ENCODE data around the gene PRELID2. TPM values are rescaled to one million over a fixed set of nuclear protein-coding genes. Genes with fewer than 3 reads are reported as not detected.

The PRELID2 gene
- total and polyA plus RNA-seq, 2 donors (not counting 3 experiments of a cell fraction or from before 2014, with no cell fraction given), result 3.2 to 16.4 TPM

DNA sequence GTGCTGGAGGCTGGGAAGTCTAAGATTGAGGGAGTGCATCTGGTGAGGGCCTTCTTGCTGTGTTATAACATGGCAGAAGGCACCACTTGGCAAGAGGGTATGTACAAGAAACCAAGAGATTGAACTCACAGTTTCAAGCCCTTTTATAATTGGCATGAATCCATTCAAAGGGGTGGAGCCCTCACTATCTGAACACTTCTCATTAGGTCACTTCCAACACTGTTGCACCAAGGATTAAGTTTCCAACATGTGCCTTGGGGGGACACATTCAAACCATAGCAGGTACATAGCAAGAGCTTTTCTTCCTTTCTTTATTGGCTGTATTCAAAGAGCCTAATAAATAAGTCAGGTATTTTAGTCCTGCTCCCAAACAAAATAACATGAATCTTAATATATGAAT lies 62.7 kb downstream of the PRELID2 start:
- no peak overlapping the region for H3K9ac ChIP-seq (replicated peaks; ENCODE audit: extremely low read depth, insufficient read depth, low read length)
- no peaks in the 10 kb centered on the region for H3K9me3 ChIP-seq (replicated peaks; ENCODE audit: control insufficient read depth, insufficient read depth, low read length)
- no peaks in the 10 kb centered on the region for H3K27me3 ChIP-seq (ENCODE audit: control insufficient read depth in 2 of 2, insufficient read depth in 2 of 2, low read length in 2 of 2)
- ChIA-PET CTCF (no interaction called here), POLR2A (no interaction called here)
- H3K9me1 ChIP-seq (replicated peaks; ENCODE audit: control insufficient read depth, extremely low read depth, insufficient read depth, low read length), result no peaks in the 10 kb centered on the region
- H4K20me1 ChIP-seq (replicated peaks; ENCODE audit: control insufficient read depth, extremely low read depth, insufficient read depth, low read length), result no peaks in the 10 kb centered on the region
- FAIRE-seq (no peak), DNase-seq (ENCODE audit: low read depth, low spot score) (no peak)
- TF ChIP-seq, protein P1, sequence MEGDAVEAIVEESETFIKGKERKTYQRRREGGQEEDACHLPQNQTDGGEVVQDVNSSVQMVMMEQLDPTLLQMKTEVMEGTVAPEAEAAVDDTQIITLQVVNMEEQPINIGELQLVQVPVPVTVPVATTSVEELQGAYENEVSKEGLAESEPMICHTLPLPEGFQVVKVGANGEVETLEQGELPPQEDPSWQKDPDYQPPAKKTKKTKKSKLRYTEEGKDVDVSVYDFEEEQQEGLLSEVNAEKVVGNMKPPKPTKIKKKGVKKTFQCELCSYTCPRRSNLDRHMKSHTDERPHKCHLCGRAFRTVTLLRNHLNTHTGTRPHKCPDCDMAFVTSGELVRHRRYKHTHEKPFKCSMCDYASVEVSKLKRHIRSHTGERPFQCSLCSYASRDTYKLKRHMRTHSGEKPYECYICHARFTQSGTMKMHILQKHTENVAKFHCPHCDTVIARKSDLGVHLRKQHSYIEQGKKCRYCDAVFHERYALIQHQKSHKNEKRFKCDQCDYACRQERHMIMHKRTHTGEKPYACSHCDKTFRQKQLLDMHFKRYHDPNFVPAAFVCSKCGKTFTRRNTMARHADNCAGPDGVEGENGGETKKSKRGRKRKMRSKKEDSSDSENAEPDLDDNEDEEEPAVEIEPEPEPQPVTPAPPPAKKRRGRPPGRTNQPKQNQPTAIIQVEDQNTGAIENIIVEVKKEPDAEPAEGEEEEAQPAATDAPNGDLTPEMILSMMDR (IDR thresholded peaks at IDR 0.05; ENCODE audit: extremely low read depth in 1 of 2, insufficient read depth in 1 of 2, low read depth in 1 of 2, low read length in 2 of 2), result no peak
- TF ChIP-seq FOS (IDR thresholded peaks at IDR 0.05; ENCODE audit: borderline replicate concordance, insufficient read depth, low read length), result no peak
- TF ChIP-seq POLR2A (IDR thresholded peaks at IDR 0.05; ENCODE audit: low read depth, low read length), result no peak
- no peak for TF ChIP-seq MYC (IDR thresholded peaks at IDR 0.05; ENCODE audit: low read depth, low read length)
- no peak for TF ChIP-seq POLR2AphosphoS5 (IDR thresholded peaks at IDR 0.05; ENCODE audit: insufficient read depth, low read depth, low read length)
- TF ChIP-seq, protein P2, sequence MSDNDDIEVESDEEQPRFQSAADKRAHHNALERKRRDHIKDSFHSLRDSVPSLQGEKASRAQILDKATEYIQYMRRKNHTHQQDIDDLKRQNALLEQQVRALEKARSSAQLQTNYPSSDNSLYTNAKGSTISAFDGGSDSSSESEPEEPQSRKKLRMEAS (IDR thresholded peaks at IDR 0.05; ENCODE audit: insufficient read depth, insufficient read length), result no peak
- TF ChIP-seq JUN (IDR thresholded peaks at IDR 0.05; ENCODE audit: borderline replicate concordance, insufficient read depth, insufficient read length, low read depth), result no peak
- TF ChIP-seq GATA2 (IDR thresholded peaks at IDR 0.05; ENCODE audit: insufficient read depth, insufficient read length, low read depth, low read length), result no peak
- no peak for TF ChIP-seq EZH2 (IDR thresholded peaks at IDR 0.05; ENCODE audit: borderline replicate concordance, low read depth, low read length, severe bottlenecking)
- no peak overlapping the region for H3K4me2 ChIP-seq (ENCODE audit: insufficient read depth, low read length)
- no peak overlapping the region for H2AFZ ChIP-seq (ENCODE audit: low read depth, low read length)
- H3K27ac ChIP-seq (ENCODE audit: insufficient read depth, low read depth, low read length), result no peak overlapping the region
- no peak overlapping the region for H3K4me3 ChIP-seq (replicated peaks in 1 of 3; ENCODE audit: insufficient read depth in 1 of 3, low read depth in 1 of 3, low read length in 3 of 3)
- H3K36me3 ChIP-seq (ENCODE audit: control insufficient read depth in 2 of 2, extremely low read depth in 1 of 2, insufficient read depth in 2 of 2, low read length in 2 of 2), result no peaks in the 10 kb centered on the region
- no TSS peak for BruUV-seq (replicated peaks)
- dilution Hi-C loops (cut with MboI; ENCODE audit: extremely low pct_ligation_motif_present, low sequenced_read_pairs) (no loop called here), intact Hi-C loops (cut with micrococcal nuclease) (no loop called here)
- no peaks in the 10 kb centered on the region for H3K79me2 ChIP-seq (ENCODE audit: control insufficient read depth, insufficient read depth, low read length)
- H3K4me1 ChIP-seq (ENCODE audit: control insufficient read depth, extremely low read depth, insufficient read depth, low read length), result peaks cover 12% of the 10 kb centered on the region
